ENCODE data around the gene GPR32. TPM values are rescaled to one million over a fixed set of nuclear protein-coding genes. Genes with fewer than 3 reads are reported as not detected.
A peak's percentile ranks its signal among the peaks of the same experiment; 100 is the strongest.

GPR32 gene
- total and polyA plus RNA-seq, 10 of the 15 experiments (the other 5 are each of a cell fraction or from before 2014, with no cell fraction given) = not detected

GRCh38 chr19:50804420-50805272 lies 34.4 kb downstream of the GPR32 start (continued):
- TF ChIP-seq, protein P1, sequence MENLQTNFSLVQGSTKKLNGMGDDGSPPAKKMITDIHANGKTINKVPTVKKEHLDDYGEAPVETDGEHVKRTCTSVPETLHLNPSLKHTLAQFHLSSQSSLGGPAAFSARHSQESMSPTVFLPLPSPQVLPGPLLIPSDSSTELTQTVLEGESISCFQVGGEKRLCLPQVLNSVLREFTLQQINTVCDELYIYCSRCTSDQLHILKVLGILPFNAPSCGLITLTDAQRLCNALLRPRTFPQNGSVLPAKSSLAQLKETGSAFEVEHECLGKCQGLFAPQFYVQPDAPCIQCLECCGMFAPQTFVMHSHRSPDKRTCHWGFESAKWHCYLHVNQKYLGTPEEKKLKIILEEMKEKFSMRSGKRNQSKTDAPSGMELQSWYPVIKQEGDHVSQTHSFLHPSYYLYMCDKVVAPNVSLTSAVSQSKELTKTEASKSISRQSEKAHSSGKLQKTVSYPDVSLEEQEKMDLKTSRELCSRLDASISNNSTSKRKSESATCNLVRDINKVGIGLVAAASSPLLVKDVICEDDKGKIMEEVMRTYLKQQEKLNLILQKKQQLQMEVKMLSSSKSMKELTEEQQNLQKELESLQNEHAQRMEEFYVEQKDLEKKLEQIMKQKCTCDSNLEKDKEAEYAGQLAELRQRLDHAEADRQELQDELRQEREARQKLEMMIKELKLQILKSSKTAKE (IDR thresholded peaks at IDR 0.05; ENCODE audit: low read depth, poor library complexity, severe bottlenecking) = peak; percentile 93
- peak; percentile 97 for TF ChIP-seq POLR2A (IDR thresholded peaks at IDR 0.05; ENCODE audit: low read depth, low read length)
- TF ChIP-seq, protein P2, sequence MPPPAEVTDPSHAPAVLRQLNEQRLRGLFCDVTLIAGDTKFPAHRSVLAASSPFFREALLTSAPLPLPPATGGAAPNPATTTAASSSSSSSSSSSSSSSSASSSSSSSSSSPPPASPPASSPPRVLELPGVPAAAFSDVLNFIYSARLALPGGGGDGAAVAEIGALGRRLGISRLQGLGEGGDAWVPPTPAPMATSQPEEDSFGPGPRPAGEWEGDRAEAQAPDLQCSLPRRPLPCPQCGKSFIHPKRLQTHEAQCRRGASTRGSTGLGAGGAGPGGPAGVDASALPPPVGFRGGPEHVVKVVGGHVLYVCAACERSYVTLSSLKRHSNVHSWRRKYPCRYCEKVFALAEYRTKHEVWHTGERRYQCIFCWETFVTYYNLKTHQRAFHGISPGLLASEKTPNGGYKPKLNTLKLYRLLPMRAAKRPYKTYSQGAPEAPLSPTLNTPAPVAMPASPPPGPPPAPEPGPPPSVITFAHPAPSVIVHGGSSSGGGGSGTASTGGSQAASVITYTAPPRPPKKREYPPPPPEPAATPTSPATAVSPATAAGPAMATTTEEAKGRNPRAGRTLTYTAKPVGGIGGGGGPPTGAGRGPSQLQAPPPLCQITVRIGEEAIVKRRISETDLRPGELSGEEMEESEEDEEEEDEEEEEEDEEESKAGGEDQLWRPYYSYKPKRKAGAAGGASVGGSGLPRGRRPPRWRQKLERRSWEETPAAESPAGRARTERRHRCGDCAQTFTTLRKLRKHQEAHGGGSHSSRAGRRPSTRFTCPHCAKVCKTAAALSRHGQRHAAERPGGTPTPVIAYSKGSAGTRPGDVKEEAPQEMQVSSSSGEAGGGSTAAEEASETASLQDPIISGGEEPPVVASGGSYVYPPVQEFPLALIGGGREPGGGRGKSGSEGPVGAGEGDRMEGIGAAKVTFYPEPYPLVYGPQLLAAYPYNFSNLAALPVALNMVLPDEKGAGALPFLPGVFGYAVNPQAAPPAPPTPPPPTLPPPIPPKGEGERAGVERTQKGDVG (CRISPR knock-in tag; IDR thresholded peaks at IDR 0.05) = no peak
- peak; percentile 66; the same call in 1 of the 2 replicates for TF ChIP-seq FOXM1 (IDR thresholded peaks at IDR 0.05; ENCODE audit: low read depth, low read length)
- TF ChIP-seq NRF1 (conservative IDR thresholded peaks at IDR 0.05; ENCODE audit: low read depth, low read length) = no peak
- no peak for TF ChIP-seq SIX5 (IDR thresholded peaks at IDR 0.05; ENCODE audit: low read depth, low read length, severe bottlenecking)
- TF ChIP-seq FOS (IDR thresholded peaks at IDR 0.05; ENCODE audit: borderline replicate concordance, extremely low read depth, insufficient read length) = no peak
- TF ChIP-seq KAT2A (conservative IDR thresholded peaks at IDR 0.05; ENCODE audit: control insufficient read depth, low read depth, low read length) = no peak
- TF ChIP-seq BCL3 (IDR thresholded peaks at IDR 0.05; ENCODE audit: borderline replicate concordance, insufficient read depth, low read depth, low read length, poor library complexity, severe bottlenecking) = peak; percentile 53
- no peak for TF ChIP-seq SREBF2 (IDR thresholded peaks at IDR 0.05; ENCODE audit: low read length)
- peak; percentile 85 for TF ChIP-seq IKZF1 (conservative IDR thresholded peaks at IDR 0.05)
- TF ChIP-seq, protein P3, sequence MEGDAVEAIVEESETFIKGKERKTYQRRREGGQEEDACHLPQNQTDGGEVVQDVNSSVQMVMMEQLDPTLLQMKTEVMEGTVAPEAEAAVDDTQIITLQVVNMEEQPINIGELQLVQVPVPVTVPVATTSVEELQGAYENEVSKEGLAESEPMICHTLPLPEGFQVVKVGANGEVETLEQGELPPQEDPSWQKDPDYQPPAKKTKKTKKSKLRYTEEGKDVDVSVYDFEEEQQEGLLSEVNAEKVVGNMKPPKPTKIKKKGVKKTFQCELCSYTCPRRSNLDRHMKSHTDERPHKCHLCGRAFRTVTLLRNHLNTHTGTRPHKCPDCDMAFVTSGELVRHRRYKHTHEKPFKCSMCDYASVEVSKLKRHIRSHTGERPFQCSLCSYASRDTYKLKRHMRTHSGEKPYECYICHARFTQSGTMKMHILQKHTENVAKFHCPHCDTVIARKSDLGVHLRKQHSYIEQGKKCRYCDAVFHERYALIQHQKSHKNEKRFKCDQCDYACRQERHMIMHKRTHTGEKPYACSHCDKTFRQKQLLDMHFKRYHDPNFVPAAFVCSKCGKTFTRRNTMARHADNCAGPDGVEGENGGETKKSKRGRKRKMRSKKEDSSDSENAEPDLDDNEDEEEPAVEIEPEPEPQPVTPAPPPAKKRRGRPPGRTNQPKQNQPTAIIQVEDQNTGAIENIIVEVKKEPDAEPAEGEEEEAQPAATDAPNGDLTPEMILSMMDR (IDR thresholded peaks at IDR 0.05 in 2 of 3, conservative IDR thresholded peaks at IDR 0.05 in 1 of 3; ENCODE audit: control insufficient read depth in 2 of 3, extremely low read depth in 1 of 3, insufficient read depth in 1 of 3, low read depth in 3 of 3, low read length in 3 of 3) = no peak
- no peak for TF ChIP-seq ZNF274 (IDR thresholded peaks at IDR 0.05; ENCODE audit: insufficient read depth, insufficient read length)
- no peak for TF ChIP-seq RFX5 (IDR thresholded peaks at IDR 0.05; ENCODE audit: low read depth, low read length)
- peak; percentile 87 for TF ChIP-seq USF2 (IDR thresholded peaks at IDR 0.05; ENCODE audit: borderline replicate concordance, low read depth, low read length)
- TF ChIP-seq POLR2AphosphoS5 (IDR thresholded peaks at IDR 0.05; ENCODE audit: low read length) = peak; percentile 100
- no peak for TF ChIP-seq SUPT20H (IDR thresholded peaks at IDR 0.05; ENCODE audit: borderline replicate concordance, control insufficient read depth, low read depth, low read length)
- TF ChIP-seq TCF3 (IDR thresholded peaks at IDR 0.05; ENCODE audit: borderline replicate concordance, insufficient read depth, low read depth, low read length) = peak; percentile 41; the same call in 1 of the 2 replicates
- TF ChIP-seq TBL1XR1 (IDR thresholded peaks at IDR 0.05; ENCODE audit: low read depth, low read length) = 0 out of 2 replicates have a peak, but pooled peaks have one; percentile 35

Data from GM12878 (cell line).